Glutamatergic neuron (in vitro differentiated cells): ENCODE data around the gene ZNF837. TPM values are rescaled to one million over a fixed set of nuclear protein-coding genes. Genes with fewer than 3 reads are reported as not detected.

Experiments
- DNase-seq: peaks from one replicate; pipeline ENCODE4 v3.0.0; 2022
- H3K27ac Mint-ChIP-seq: one replicate; pipeline ENCODE4 v1.8.0; 2020; ENCODE audit warnings: mild to moderate bottlenecking, mixed read lengths, inconsistent platforms; ENCODE audit not compliant: unreplicated experiment
- H3K27me3 Mint-ChIP-seq: one replicate; pipeline ENCODE4 v1.8.0; 2020; ENCODE audit warnings: mild to moderate bottlenecking, moderate library complexity, mixed read lengths, inconsistent platforms; ENCODE audit not compliant: unreplicated experiment
- H3K36me3 Mint-ChIP-seq: one replicate; pipeline ENCODE4 v1.8.0; 2020; ENCODE audit warnings: mild to moderate bottlenecking, mixed read lengths, inconsistent platforms; ENCODE audit not compliant: unreplicated experiment
- H3K4me1 Mint-ChIP-seq: one replicate; pipeline ENCODE4 v1.8.0; 2020; ENCODE audit warnings: mild to moderate bottlenecking, low read depth, mixed read lengths, inconsistent platforms; ENCODE audit not compliant: unreplicated experiment
- H3K4me3 Mint-ChIP-seq: one replicate; pipeline ENCODE4 v1.8.0; 2020; ENCODE audit warnings: mild to moderate bottlenecking, mixed read lengths, inconsistent platforms; ENCODE audit not compliant: unreplicated experiment
- H3K9me3 Mint-ChIP-seq: one replicate; pipeline ENCODE4 v1.8.0; 2020; ENCODE audit warnings: mild to moderate bottlenecking, moderate library complexity, mixed read lengths, inconsistent platforms; ENCODE audit not compliant: unreplicated experiment
- CTCF ChIP-seq: fragments of 200-600 bp; sonication (generic); IDR thresholded peaks from one replicate; pipeline ENCODE4 v1.5.0; 2021; ENCODE audit not compliant: partially characterized antibody, unreplicated experiment
- total RNA-seq: library from RNA; stranded (reverse); fragmentation: NEBNext Ultra II Directional; extraction: Animal tissue kit (Norgen Biotek cat#: 25700); gene quantifications from one replicate; pipeline ENCODE4 v1.2.1, GENCODE V29; 2021; ENCODE audit not compliant: unreplicated experiment

Gene ZNF837
- total RNA-seq, 1 donor from 2014 or later = 2.0 TPM

- peaks cover 3% of the 10 kb centered on the region for H3K4me1 Mint-ChIP-seq
- no peaks in the 10 kb centered on the region for H3K36me3 Mint-ChIP-seq
- no peak for TF ChIP-seq CTCF
- H3K27me3 Mint-ChIP-seq = peaks cover 2% of the 10 kb centered on the region
- no peaks in the 10 kb centered on the region for H3K9me3 Mint-ChIP-seq
- no peak overlapping the region for H3K4me3 Mint-ChIP-seq
- no peak overlapping the region for H3K27ac Mint-ChIP-seq
- DNase-seq = no peak
These were observed 12.1 kb downstream of the ZNF837 start for GRCh38 chr19:58368561-58369360.

GRCh38 chr19:58367698-58368454 is 13.0 kb downstream of the ZNF837 start:
- H3K4me1 Mint-ChIP-seq = peaks cover 3% of the 10 kb centered on the region
- H3K9me3 Mint-ChIP-seq = no peaks in the 10 kb centered on the region
- H3K36me3 Mint-ChIP-seq = no peaks in the 10 kb centered on the region
- no peak overlapping the region for H3K27ac Mint-ChIP-seq
- H3K4me3 Mint-ChIP-seq = no peak overlapping the region
- TF ChIP-seq CTCF = no peak
- DNase-seq = no peak
- H3K27me3 Mint-ChIP-seq = peaks cover 2% of the 10 kb centered on the region

GRCh38 chr19:58366585-58367430 is 14.0 kb downstream of the ZNF837 start:
- no peak for TF ChIP-seq CTCF
- H3K9me3 Mint-ChIP-seq = peaks cover 4% of the 10 kb centered on the region
- no peaks in the 10 kb centered on the region for H3K36me3 Mint-ChIP-seq
- H3K27me3 Mint-ChIP-seq = peaks cover 4% of the 10 kb centered on the region
- DNase-seq = no peak
- H3K4me1 Mint-ChIP-seq = peaks cover 3% of the 10 kb centered on the region
- no peak overlapping the region for H3K27ac Mint-ChIP-seq
- H3K4me3 Mint-ChIP-seq = no peak overlapping the region

DNA sequence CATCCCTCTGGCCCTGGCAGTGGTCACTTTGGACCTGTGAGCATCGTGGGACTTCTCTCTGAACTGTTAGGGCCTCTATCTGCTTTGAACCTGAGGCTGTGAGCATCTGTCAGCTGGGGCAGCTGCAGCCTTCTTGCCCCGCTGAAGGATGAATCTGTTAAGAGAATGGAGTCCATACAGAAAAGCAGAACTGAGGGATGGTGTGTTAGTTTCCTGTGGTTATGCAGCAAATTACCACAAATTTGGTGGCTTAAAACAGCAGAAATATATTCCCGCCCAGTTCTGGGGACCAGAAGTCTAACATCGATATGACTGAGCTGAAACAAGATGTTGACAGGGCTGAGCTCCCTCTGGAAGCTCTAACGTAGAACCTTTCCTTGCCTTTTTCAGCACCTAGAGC is 16.7 kb downstream of the ZNF837 start:
- no peak for TF ChIP-seq CTCF
- no peak overlapping the region for H3K4me3 Mint-ChIP-seq
- H3K27me3 Mint-ChIP-seq = peaks cover 4% of the 10 kb centered on the region
- no peaks in the 10 kb centered on the region for H3K36me3 Mint-ChIP-seq
- no peak overlapping the region for H3K27ac Mint-ChIP-seq
- H3K4me1 Mint-ChIP-seq = peaks cover 3% of the 10 kb centered on the region
- DNase-seq = no peak
- H3K9me3 Mint-ChIP-seq = peaks cover 14% of the 10 kb centered on the region
